Sigmoid colon (tissue), 4 donors: Measurements from ENCODE around the gene CAPN1.

ENCODE experiments used
- CTCF ChIP-seq, 4 experiments: fragments of 450-650 bp in 3 of 4; fragments of 200-600 bp in 1 of 4; IDR thresholded peaks; one replicate each; pipeline ENCODE4 v1.5.1; 2016 to 2019; ENCODE audit warnings: antibody characterized with exemption in 4 of 4, mild to moderate bottlenecking in 3 of 4, moderate library complexity in 2 of 4
- EP300 ChIP-seq, 4 donors: sonication (generic); formaldehyde crosslinking; IDR thresholded peaks; one replicate each; pipeline ENCODE4 v1.6.1; 2017; ENCODE audit warnings: antibody characterized with exemption in 4 of 4
- POLR2A ChIP-seq, 2 donors: fragments of 450-650 bp; IDR thresholded peaks; one replicate each; pipeline ENCODE4 v1.6.1; 2016; ENCODE audit warnings: antibody characterized with exemption in 2 of 2, mild to moderate bottlenecking in 2 of 2, moderate library complexity in 2 of 2
- POLR2AphosphoS5 ChIP-seq, 4 donors: sonication (generic); formaldehyde crosslinking; IDR thresholded peaks; one replicate each; pipeline ENCODE4 v1.6.1; 2017; ENCODE audit warnings: antibody characterized with exemption in 4 of 4

DNA sequence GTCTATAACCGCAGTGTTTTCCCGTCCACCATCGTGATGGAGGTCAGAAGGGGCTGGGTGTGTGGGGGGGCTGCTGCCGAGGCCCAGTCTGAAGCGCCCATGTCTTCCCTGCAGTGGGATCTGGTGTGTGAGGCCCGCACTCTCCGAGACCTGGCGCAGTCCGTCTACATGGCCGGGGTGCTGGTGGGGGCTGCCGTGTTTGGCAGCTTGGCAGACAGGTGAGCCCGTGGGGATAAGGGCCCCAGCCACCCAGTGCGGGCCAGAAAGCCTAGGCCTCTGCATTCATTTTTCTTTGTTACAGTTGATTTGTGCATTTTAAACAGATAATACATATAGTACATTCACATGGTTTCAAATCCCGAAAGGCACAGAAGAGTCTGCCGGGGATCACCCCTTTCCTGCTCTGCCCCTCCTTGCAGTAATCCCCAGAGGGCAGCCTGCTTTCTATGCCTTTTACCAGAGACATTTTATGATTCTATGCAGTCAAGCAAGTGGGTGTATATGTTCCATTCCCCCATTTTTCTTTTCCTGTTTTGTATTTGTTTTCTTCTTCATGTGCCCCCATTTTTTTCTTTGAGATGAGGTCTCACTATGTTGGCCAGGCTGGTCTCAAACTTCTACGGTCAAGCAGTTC is 32.6 kb downstream of the CAPN1 start:
- no peak for TF ChIP-seq POLR2A (IDR thresholded peaks at IDR 0.05)
- no peak for TF ChIP-seq CTCF (IDR thresholded peaks at IDR 0.05)
- no peak for TF ChIP-seq EP300 (IDR thresholded peaks at IDR 0.05)
- TF ChIP-seq POLR2AphosphoS5 (IDR thresholded peaks at IDR 0.05) = no peak
